B cell (primary cell): ENCODE measurements around the gene LTBP2. TPM values are rescaled to one million over a fixed set of nuclear protein-coding genes. Genes with fewer than 3 reads are reported as not detected.

Source experiments
- ATAC-seq: fragments of 200-7000 bp; cut with Tn5 transposase; one replicate; pipeline ENCODE4 v1.10.0; 2021; ENCODE audit warnings: low read depth, mild to moderate bottlenecking, moderate number of reproducible peaks, moderate library complexity
- CTCF ChIA-PET: fragments of 350-600 bp; sonication (Branson Sonifier 250); formaldehyde crosslinking; loops from one replicate; lab custom pipeline; 2021; ENCODE audit warnings: antibody characterized with exemption, inconsistent platforms; lab: Charles Lee
- POLR2A ChIA-PET: fragments of 350-600 bp; sonication (Branson Sonifier 250); formaldehyde crosslinking; loops from one replicate; lab custom pipeline; 2021; ENCODE audit warnings: antibody characterized with exemption; lab: Charles Lee
- DNase-seq: peaks from one replicate; pipeline ENCODE4 v3.0.0; 2013
- H2AFZ ChIP-seq: 2 replicates; pipeline ENCODE4 v1.6.1; 2012; ENCODE audit warnings: mild to moderate bottlenecking, low read depth, low read length; ENCODE audit not compliant: insufficient read depth, poor library complexity, severe bottlenecking
- H3K27ac ChIP-seq, 2 donors: 1 replicate in 1 of 2; 2 replicates in 1 of 2; pipeline ENCODE4 v1.5.1; 2012 to 2013; ENCODE audit warnings: low read length in 2 of 2, mild to moderate bottlenecking in 2 of 2, moderate library complexity in 1 of 2
- H3K27me3 ChIP-seq, 4 experiments: fragments of 200-600 bp in 1 of 4; sonication (generic) in 1 of 4; replicated peaks in 1 of 4; 1 replicate in 2 of 4; 2 replicates in 2 of 4; pipeline versions ENCODE4 v1.6.1 to v1.7.0; 2013 to 2016; ENCODE audit warnings: low read length in 3 of 4, mild to moderate bottlenecking in 2 of 4, mixed read lengths in 1 of 4, moderate library complexity in 1 of 4; ENCODE audit not compliant: insufficient read depth in 4 of 4, control insufficient read depth in 3 of 4; ENCODE audit errors: control extremely low read depth in 1 of 4
- H3K36me3 ChIP-seq, 2 experiments: replicated peaks in 1 of 2; 1 replicate in 1 of 2; 2 replicates in 1 of 2; pipeline versions ENCODE4 v1.6.1 to v1.7.1; 2013; ENCODE audit warnings: low read length in 1 of 2; ENCODE audit not compliant: insufficient read depth in 2 of 2, control insufficient read depth in 1 of 2; ENCODE audit errors: control extremely low read depth in 1 of 2, extremely low read depth in 1 of 2
- H3K4me1 ChIP-seq, 2 donors: fragments of 200-600 bp in 1 of 2; sonication (generic) in 1 of 2; 1 replicate in 1 of 2; 2 replicates in 1 of 2; pipeline versions ENCODE4 v1.5.1 to v1.6.1; 2013 to 2017; ENCODE audit warnings: low read length in 2 of 2; ENCODE audit not compliant: control insufficient read depth in 2 of 2, insufficient read depth in 2 of 2
- H3K4me2 ChIP-seq: replicated peaks from 2 replicates; pipeline ENCODE3; 2012; ENCODE audit warnings: mild to moderate bottlenecking, low read depth, low read length; ENCODE audit not compliant: poor library complexity, severe bottlenecking
- H3K4me3 ChIP-seq, 5 experiments: fragments of 200-600 bp in 1 of 5; sonication (generic) in 1 of 5; 1 replicate in 3 of 5; 2 replicates in 2 of 5; pipeline versions ENCODE4 v1.5.1 to v1.7.0; 2011 to 2016; ENCODE audit warnings: low read length in 4 of 5, mild to moderate bottlenecking in 4 of 5, low read depth in 2 of 5, control low read depth in 1 of 5, moderate library complexity in 1 of 5; ENCODE audit not compliant: insufficient read depth in 1 of 5; ENCODE audit errors: control extremely low read depth in 1 of 5, extremely low read depth in 1 of 5
- H3K79me2 ChIP-seq: fragments of 200-600 bp; sonication (generic); one replicate; pipeline ENCODE4 v1.6.0; 2016; ENCODE audit warnings: low read length; ENCODE audit not compliant: control insufficient read depth, insufficient read depth
- H3K9ac ChIP-seq: fragments of 200-600 bp; sonication (generic); 2 replicates; pipeline ENCODE4 v1.6.1; 2017; ENCODE audit warnings: mild to moderate bottlenecking, low read length, moderate library complexity
- H3K9me3 ChIP-seq, 3 donors: one replicate each; pipeline versions ENCODE4 v1.6.1 to v1.7.1; 2013; ENCODE audit warnings: low read length in 2 of 3; ENCODE audit not compliant: control insufficient read depth in 2 of 3, insufficient read depth in 1 of 3; ENCODE audit errors: control extremely low read depth in 1 of 3
- H4K20me1 ChIP-seq: 2 replicates; pipeline ENCODE4 v1.6.0; 2012; ENCODE audit warnings: mild to moderate bottlenecking, low read length; ENCODE audit not compliant: insufficient read depth, control insufficient read depth, poor library complexity, severe bottlenecking
- H3K27ac Mint-ChIP-seq: one replicate; pipeline ENCODE4 v1.8.0; 2021; ENCODE audit warnings: mixed read lengths
- H3K27me3 Mint-ChIP-seq: one replicate; pipeline ENCODE4 v1.8.0; 2021; ENCODE audit warnings: mixed read lengths
- H3K4me1 Mint-ChIP-seq: one replicate; pipeline ENCODE4 v1.8.0; 2021; ENCODE audit warnings: mixed read lengths
- H3K4me3 Mint-ChIP-seq: one replicate; pipeline ENCODE4 v1.8.0; 2021; ENCODE audit warnings: mixed read lengths
- H3K9me3 Mint-ChIP-seq: one replicate; pipeline ENCODE4 v1.8.0; 2022; ENCODE audit warnings: mixed read lengths; ENCODE audit not compliant: insufficient read depth
- EZH2 ChIP-seq: IDR thresholded peaks from 2 replicates; pipeline ENCODE4 v1.6.1; 2012; ENCODE audit warnings: borderline replicate concordance, low read depth, mild to moderate bottlenecking, moderate library complexity, low read length; ENCODE audit not compliant: insufficient read depth, poor library complexity, severe bottlenecking
- WGBS: methylation state at CpG from one replicate; pipeline ENCODE4 v1.1.5; 2013; ENCODE audit warnings: missing lambda C conversion rate; ENCODE audit not compliant: insufficient coverage; 5-methylcytosine and 5-hydroxymethylcytosine counted together
- intact Hi-C: fragments of 100-400 bp; cut with micrococcal nuclease; formaldehyde crosslinking; loops from one replicate; pipeline ENCODE4 v1.10.0; 2022
- polyA plus RNA-seq: library from polyadenylated mRNA; depleted of rRNA; stranded (reverse); fragments of >200 nt; gene quantifications from 2 replicates; pipeline ENCODE4 v1.2.3, GENCODE V29; 2012
- total RNA-seq, 2 donors: library from RNA; stranded (reverse); fragments of 120-200 nt in 1 of 2; gene quantifications; 1 replicate in 1 of 2; 2 replicates in 1 of 2; pipeline versions ENCODE4 v1.2.3 to v1.2.4, GENCODE V29; 2013 to 2022
- TF ChIP-seq, protein P1 (sequence below): fragments of 200-600 bp; IDR thresholded peaks from one replicate; pipeline ENCODE4 v1.8.0; 2022; ENCODE audit warnings: antibody characterized with exemption, mild to moderate bottlenecking

LTBP2 gene
- total and polyA plus RNA-seq, 2 donors (not counting 1 experiment from before 2014, with no cell fraction given) = 0.12 to 0.22 TPM

DNA sequence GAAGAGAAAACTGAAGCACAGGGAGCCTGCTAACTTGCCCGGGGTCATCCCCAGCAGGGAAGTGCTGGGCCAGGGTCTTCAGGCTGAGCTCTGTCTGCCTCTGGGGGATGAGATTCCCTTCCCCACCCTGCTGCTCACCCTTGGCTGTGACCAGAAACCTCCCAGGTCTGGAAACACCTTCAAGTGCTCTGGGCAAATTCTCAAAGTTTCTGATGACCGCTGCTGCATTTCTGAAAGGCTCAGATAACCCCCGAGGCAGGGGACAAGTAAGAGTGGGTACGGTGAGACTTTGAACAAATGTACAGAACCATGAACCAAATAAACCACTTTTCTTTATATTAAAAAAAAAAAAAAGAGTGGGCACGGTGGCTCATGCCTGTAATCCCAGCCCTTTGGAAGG is 41.3 kb downstream of the LTBP2 start:
- H3K9me3 Mint-ChIP-seq = no peaks in the 10 kb centered on the region
- Histone ChIP-seq H3K4me1 (peaks cover 4 to 5% of the 10 kb centered on the region in 2 donors), H2AFZ (no peak overlapping the region), H3K4me2 (no peak overlapping the region), H3K27ac (no peak overlapping the region), H3K9ac (no peak overlapping the region), H3K36me3 (no peaks in the 10 kb centered on the region), H4K20me1 (no peaks in the 10 kb centered on the region), H3K27me3 (peaks cover 0 to 7% (median 2%) of the 10 kb centered on the region in 4 experiments), H3K9me3 (no peaks in the 10 kb centered on the region), H3K4me3 (no peak overlapping the region), H3K79me2 (no peaks in the 10 kb centered on the region)
- DNase-seq (no peak), ATAC-seq (no peak)
- ChIA-PET POLR2A (no interaction called here), CTCF (interaction anchor here (0.7 kb wide), 1 partner anchor 111 kb away, joined by 3 read pairs; no protein-coding TSS in a partner anchor)
- intact Hi-C loops = no loop called here
- H3K27me3 Mint-ChIP-seq = peaks cover 22% of the 10 kb centered on the region
- TF ChIP-seq, protein P1, sequence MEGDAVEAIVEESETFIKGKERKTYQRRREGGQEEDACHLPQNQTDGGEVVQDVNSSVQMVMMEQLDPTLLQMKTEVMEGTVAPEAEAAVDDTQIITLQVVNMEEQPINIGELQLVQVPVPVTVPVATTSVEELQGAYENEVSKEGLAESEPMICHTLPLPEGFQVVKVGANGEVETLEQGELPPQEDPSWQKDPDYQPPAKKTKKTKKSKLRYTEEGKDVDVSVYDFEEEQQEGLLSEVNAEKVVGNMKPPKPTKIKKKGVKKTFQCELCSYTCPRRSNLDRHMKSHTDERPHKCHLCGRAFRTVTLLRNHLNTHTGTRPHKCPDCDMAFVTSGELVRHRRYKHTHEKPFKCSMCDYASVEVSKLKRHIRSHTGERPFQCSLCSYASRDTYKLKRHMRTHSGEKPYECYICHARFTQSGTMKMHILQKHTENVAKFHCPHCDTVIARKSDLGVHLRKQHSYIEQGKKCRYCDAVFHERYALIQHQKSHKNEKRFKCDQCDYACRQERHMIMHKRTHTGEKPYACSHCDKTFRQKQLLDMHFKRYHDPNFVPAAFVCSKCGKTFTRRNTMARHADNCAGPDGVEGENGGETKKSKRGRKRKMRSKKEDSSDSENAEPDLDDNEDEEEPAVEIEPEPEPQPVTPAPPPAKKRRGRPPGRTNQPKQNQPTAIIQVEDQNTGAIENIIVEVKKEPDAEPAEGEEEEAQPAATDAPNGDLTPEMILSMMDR = no peak
- no peak for TF ChIP-seq EZH2
- no peak overlapping the region for H3K4me3 Mint-ChIP-seq
- H3K27ac Mint-ChIP-seq = no peak overlapping the region
- peaks cover 4% of the 10 kb centered on the region for H3K4me1 Mint-ChIP-seq
- WGBS = 82% methylated on average over 2 of the region's 5 CpGs

DNA sequence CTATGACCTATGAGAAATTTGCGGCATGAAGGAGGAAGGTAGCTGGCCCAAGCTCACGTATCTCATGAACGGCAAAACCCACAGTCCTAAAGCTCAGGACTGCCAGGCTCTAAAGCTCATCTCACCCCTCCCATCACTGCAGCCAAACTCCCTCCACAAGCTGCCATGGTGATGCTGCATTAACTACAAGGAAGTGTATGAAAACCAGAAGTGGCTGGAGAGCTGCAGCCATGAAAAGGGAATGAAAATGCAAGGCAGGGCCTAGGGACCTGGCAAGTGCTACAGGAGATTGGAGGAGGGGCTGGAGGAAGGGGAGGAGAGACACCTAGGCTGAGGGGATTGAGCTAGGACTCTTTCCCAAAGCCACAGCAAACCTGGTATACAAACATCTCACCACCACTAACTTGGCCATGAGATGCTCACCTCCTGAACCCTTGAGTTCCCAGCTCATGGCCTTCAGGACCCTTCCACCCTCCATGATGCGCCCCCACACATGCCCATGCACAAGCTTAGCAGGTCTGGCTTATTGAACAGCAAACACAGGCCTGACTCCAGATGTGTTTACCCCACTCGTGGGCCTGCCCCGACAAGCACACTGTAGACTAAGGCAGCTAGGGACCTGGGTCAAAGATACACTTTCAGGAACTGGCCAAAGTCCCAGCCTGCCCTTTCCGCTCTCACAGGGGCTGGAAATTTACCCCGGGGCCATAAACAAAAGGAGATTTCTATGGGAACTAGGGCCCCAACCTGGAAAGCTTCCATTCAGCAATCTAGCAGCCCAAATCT is 42.0 kb downstream of the LTBP2 start:
- DNase-seq (no peak), ATAC-seq (no peak)
- Histone ChIP-seq H4K20me1 (no peaks in the 10 kb centered on the region), H3K4me1 (peaks cover 2 to 5% of the 10 kb centered on the region in 2 donors), H3K4me2 (no peak overlapping the region), H3K9ac (no peak overlapping the region), H3K79me2 (no peaks in the 10 kb centered on the region), H3K9me3 (no peaks in the 10 kb centered on the region), H3K36me3 (no peaks in the 10 kb centered on the region), H3K27me3 (peaks cover 0 to 7% (median 2%) of the 10 kb centered on the region in 4 experiments), H3K27ac (no peak overlapping the region), H3K4me3 (no peak overlapping the region), H2AFZ (no peak overlapping the region)
- Mint-ChIP-seq H3K4me1 (peaks cover 4% of the 10 kb centered on the region), H3K9me3 (no peaks in the 10 kb centered on the region), H3K4me3 (no peak overlapping the region), H3K27ac (no peak overlapping the region), H3K27me3 (peaks cover 28% of the 10 kb centered on the region)
- CTCF ChIA-PET = interaction anchor here (0.7 kb wide), 1 partner anchor 110 kb away, joined by 3 read pairs; no protein-coding TSS in a partner anchor
- 97% methylated on average over 8 of the region's 8 CpGs for WGBS
- intact Hi-C loops = no loop called here
- POLR2A ChIA-PET = no interaction called here
- TF ChIP-seq, protein P1 = no peak
- no peak for TF ChIP-seq EZH2
